GM21381 (cell line): ENCODE results near the gene CHCHD3.

Experiments used
- ATAC-seq: cut with Tn5 transposase; IDR thresholded peaks from one replicate; pipeline ENCODE4 v1.9.1; 2021; ENCODE audit warnings: mild to moderate bottlenecking, moderate library complexity; ENCODE audit not compliant: unreplicated experiment

The CHCHD3 gene

DNA sequence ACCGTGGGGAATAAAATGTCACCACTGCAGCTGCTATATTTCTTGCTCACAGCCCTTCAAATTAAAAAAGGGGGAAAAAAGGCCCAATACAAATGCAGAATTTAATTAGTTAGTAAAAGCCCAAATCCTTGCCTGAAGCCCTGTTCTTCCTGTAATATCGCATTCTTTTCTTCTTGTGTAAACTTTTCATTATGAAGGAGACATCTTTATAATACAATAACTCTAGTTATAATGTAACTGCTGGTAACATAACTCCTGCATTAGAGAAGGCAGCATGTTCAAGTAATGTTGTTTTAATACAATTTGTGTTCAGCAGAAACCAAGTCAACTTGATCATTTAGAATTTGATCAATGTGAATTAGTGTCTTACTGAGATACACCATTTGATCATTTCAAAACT, 250.9 kb downstream of the CHCHD3 start:
- no peak for ATAC-seq

DNA sequence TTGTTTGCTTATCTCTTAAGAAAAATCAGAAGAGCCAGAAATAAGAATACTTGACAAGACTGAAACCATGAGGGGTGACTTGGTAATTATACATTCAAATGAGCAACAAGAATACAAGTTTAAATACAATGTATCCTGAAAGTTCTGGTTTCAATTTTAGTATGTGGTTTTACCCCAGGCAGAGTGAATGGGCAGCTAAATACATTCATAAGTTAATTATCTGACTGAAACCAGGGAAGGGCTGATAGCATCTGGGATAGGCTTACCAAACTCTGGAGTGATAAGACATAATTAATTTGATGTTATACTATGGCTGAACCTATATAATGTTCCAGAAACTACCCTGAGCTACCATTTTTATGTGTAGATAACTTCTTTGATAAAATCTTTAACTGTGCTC, 253.4 kb downstream of the CHCHD3 start:
- no peak for ATAC-seq

DNA sequence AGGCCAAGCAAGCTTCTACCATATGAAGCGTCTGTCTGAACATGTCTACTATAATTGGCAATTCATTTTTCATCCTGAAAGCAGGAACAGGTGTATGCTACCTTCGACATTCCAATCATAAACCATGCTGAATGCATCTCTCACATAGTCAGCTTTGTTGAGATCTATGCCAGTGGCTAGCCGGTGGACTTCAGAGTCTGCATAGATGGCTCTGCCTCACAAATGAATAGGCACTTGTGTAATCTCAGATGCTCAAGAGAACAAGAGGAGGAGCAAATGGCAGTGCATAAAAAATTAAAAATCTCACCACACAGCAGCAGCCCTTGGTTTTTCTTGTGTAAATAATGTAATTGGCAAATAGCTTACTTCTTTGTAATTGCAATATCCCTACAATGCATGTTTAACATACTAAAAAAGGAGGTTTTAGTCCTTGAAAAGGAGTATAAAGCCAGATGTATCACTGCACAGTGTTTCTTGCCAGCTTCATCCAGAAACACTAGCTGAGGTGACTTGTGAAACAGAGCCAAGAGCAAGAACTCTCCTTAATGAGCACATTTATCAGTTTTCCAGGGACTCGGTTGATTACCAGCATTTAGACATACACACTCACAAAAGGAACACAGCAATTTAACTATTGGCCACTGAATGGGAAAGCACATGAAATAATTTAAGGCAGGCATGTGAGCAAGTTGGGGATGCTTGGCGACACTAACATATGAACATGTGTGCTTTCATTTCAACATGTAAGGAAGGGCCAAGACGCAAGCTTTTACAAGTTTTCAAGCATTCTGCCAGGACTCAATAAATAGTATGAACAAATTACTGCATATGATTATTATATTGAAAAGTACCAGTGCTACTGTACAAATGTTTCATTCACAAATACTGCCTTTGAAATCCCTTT, 255.7 kb downstream of the CHCHD3 start:
- no peak for ATAC-seq

DNA sequence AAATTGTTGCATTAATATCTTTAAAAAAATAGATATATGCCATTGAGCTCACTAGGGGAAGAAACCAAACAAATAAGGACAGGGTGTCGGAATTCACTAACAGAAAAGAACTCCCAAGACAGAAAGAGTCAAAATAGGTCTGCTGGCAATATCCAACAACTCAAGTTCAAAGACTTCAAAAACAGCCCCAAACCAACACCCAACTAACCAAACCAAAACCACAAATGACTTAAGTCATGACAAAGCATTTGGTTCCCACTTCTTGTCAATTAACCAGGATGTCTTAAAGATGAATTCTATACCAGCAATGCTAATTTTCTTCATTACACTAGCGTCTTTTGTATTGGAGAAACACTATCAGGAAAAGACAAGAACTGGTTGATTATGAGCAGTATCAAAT, 256.7 kb downstream of the CHCHD3 start:
- no peak for ATAC-seq

DNA sequence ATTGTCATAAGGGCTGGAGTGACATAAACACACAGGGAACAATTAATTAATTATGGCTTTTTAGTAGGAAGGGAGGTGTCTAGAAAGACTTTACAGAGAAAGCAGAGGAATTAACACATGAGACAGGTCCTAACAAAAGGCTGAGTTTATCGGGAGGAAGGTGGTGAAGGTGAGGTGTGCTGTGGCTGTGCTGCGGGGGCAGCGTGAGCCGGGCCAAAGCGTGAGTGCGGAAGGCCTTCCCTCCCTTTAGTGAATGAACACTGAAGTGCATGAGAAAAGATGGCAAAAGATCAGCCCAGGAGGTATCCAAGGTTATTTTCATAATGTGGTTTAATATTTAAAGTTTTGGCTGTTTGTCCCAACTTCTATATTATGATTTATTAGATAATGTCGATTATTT, 262.2 kb downstream of the CHCHD3 start:
- ATAC-seq = no peak

DNA sequence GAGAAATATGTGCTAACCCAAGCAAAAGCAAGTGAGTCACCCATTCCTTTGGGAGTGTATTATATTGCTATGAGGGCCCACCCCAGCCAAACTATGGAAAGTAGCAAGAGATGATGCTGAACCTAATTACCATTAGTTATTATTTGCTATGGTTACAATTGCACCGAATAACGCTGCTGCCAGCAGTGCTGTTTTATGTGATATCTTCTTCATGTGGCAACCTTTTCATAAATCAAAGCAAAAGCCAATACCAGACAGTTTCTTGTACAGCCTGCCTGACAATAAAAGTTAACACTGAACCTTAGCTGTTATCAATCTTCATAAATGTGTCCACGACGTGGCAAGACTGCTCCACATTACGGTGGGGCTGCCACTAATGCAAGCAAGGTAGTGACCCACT, 263.9 kb downstream of the CHCHD3 start:
- no peak for ATAC-seq

DNA sequence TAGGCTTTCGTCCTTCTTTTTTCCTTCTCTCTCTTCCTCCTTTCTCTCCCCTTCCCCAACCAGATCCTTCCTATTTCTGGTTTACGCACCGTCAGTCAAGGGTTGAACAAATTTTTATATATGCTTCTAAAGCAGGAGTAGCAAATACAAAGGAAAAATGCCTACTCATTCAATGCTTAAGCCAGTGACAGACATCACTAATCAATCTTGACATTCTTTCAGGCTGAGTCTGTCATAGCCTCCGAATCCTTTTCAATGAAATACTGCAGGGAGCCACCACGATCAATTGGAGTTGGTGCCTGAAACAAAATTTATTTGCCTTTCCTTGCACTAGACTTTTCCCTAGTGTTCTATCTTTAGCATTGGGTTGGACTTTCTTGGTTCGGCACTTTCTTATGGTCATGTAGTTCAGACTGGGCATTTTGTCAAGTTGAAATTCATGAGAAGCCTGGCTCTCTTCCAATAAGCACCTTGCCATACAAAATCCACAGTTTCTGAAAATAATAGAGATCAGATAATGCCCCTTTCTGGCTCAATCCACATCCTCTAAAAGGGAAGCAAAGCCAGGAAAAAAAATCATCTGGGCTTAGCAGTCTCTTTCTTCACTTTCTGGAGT, 266.1 kb downstream of the CHCHD3 start:
- ATAC-seq = no peak

DNA sequence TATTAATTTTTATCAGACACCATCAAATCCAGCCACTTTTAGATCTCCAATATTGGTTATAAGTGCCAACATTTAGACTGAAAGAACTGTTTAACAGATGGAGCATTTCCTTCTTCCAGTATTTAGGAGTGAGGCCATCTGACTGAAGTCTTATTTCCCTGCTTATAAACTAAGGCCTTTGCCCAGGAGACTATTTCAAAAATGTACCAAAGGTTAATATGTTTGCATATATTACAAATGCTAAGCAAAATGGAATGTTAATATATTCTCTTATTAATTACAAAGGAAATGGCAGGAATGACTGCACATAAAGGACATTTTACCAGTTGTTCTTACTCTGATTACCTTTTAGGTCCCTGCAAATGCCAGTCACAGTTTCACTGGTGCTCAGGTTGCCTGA, 266.8 kb downstream of the CHCHD3 start:
- ATAC-seq = no peak

DNA sequence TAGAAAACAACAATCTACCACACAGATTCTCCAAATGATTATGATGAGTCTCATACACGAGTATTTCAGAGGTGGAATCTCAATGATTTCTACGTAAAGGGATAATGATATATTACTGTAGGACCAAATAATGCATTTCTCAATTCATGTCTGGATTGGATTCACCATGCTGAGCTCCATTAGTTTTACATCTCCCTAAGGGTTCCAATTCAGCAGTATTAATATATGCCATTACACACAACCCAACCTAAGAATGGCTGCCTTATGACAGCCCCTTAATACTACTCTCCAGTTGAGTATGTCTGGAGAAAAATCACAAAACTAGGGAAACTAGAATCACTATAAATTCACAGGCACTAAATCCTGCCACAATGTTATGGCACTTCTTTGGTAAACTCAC, 271.3 kb downstream of the CHCHD3 start:
- no peak for ATAC-seq

DNA sequence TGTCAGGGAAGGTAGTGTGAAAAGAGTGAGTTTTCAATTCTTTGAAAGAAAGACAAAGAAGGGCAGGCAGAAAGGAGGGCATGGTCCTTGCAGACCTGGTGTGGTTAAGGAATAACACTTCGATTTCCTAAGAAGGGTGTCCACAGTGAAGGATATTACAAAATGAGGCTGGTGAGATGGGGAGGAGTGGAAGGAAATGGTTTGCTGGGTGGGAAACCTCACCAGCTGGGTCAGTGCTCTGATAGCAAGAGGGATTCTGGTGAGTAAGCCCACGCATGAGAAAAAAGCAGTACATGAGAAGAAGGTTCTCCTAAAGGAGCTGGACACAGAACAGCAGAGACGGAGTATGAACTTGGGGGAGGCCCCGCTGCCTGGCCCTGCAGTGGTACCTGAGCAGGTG, 275.1 kb downstream of the CHCHD3 start:
- no peak for ATAC-seq

DNA sequence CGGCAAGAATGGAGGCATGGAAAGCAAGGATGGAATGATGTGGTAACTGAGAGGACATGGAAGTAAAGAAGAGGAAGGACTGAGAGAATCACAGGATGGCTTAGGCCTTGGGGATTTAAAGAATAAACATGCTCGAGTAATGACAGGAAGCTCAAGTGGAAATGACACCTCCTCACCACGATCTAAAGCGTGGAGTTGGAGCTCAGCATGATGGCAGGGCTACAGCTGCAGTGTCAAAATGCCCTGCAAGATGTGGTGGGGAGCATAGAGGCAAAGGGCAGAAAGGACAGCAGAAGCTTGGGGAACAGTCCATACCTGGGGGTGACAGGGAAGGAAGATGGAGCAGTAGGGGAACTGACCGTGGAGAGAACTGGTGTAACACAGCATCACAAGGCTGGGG, 276.1 kb downstream of the CHCHD3 start:
- no peak for ATAC-seq

DNA sequence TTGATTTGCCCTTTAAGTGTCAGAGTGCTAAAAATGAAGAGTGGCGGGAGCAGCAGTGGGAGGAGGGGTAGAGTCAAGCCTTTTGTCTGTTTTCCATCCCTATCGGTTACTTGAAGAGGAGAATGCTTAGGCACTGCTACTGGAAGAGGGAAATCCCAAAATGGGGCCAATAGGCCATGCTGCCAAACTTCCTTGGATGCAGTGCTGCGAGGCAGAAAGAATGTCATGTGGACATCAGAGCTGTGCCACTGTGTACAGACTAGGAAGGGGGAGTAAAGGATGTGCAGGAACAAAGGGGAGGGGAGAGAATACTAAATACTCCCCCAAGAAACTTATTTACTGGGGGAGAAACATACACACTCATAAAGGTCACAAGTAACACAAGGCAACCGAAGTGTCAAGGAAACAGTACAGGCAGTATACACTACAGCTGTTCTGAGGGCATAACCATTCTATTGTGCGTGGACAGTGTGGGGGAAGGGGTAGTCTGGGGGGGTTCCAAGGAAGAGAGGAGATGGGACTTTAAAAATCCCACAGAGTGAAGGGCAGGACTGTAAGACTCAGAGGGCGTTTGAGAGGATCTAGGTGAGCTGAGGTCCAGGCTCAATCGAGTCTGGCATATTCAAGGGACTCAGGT, 276.9 kb downstream of the CHCHD3 start:
- no peak for ATAC-seq

DNA sequence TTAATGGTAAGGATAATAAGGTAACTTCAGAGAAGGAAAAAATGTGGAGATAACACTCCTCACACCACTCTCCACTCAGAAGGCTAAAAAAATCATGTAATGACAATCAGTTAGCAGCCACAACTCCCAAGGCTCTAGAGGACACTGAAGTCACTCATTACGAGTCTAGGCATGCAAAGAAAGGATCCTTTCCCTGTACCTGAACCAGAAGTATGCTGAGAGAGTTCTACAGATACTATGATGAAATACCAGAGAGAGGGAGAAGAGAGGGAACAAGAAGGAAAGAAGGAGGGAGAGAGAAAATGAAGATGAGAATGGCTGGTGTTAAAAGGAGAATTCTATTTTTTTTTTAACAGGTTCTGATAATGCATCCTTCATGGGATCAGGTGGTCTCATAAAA, 281.4 kb downstream of the CHCHD3 start:
- no peak for ATAC-seq

DNA sequence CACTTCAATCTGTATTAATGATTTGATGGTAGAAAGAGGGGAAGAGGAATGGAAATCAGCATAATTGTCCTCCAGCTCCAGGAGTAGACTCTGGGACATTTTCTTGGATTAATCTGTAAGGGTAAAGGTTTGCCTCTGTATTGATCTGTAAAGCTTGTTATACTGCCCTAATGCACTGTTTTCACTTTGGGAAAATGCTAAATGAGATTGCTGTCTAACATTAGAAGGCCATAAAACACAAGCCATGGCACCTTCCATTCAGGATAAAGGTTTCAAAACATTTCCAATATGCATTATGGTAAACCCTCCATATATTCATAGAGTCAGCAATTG, 282.8 kb downstream of the CHCHD3 start:
- ATAC-seq = no peak

DNA sequence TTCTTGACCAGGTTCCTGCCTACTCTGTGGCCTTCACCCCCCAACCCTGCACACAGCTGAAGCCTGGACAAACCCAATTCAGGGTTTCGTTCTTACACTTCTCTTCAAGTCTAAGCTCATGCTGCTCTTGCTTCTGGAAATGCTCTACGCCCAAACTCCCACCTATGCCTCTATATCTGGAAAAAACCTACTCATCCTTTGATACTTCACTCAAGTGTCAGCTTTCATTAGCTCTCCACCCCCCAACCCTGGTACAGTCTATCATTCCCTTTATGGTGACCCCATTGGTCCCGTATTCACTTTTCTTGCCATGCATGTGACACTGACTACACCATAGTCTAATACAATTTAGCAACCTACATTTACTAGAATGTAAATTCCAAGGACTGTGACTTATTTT, 284.7 kb downstream of the CHCHD3 start:
- ATAC-seq = no peak

DNA sequence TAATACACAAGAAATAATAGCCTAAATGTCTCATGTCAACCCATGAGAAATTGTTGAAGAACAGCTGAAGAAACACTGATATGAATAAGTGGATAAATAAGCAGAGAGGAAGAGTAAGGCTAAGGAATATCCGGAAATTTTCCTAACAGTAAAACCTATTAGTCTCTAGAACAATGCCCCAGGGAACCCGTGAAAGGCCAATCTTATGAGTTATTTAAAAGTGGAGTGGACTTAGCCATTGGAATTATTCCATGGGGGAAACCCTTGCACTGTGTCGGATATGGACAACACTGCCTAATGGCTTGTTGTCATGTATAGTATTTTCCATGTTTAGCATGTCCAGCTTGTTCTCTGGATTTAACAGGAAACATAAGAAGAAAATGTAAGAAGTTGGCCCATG, 288.4 kb downstream of the CHCHD3 start:
- ATAC-seq = no peak

DNA sequence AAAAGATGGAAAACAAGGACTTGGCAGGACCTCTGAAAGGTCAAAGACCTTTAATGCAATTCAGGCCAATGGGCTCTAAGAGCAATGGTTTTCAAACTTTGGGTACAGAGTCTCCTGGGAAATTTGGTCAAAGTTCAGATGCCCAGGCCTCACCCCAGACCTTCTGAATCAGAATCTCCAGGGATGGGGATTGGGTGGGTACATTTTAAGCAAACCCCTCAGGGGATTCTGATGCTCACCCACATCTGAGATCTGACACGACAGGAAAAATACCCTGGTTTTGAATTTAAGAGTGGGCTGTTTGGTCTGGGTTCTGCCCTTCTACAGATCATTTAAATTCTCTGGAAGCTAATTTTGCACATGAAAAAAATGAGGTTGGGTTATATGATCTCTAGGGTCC, 290.9 kb downstream of the CHCHD3 start:
- no peak for ATAC-seq

DNA sequence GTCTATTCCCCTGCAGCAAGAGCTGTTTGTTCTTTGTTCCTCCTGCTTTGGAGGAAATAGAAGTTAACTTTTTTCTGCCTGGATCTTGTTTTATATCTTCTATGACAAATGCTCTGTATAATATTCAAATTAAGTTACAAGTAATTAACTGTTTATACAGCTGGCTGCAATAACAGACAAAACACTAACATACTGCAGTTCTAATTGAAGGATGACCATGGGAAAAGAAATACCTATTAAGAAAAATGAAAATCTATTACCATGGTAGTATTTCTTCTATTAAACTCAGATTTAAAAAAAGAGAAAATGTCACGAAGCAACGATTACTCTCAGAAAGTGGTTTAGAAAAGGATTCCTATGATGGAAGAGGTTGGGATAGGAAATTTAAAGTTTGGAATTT, 291.8 kb downstream of the CHCHD3 start:
- ATAC-seq = no peak

DNA sequence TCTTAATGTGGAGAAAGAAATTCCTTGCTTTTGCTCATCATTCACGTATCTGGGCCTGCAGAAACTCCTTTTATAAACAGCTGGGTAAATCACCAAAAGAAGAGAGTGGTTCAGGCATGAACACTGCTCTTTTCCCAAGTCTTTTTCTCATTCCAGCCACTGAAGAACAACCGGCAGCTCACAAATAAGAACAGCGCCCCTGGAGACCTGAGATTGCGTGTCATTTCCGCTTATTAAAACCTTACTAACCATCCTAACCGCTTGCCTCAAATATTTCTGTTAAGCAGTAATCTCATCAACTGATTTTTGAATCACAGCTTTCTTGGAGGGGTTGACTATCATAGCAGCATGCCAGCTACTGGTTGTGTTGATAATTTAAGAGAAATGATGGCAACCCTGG, 292.6 kb downstream of the CHCHD3 start:
- ATAC-seq = no peak

DNA sequence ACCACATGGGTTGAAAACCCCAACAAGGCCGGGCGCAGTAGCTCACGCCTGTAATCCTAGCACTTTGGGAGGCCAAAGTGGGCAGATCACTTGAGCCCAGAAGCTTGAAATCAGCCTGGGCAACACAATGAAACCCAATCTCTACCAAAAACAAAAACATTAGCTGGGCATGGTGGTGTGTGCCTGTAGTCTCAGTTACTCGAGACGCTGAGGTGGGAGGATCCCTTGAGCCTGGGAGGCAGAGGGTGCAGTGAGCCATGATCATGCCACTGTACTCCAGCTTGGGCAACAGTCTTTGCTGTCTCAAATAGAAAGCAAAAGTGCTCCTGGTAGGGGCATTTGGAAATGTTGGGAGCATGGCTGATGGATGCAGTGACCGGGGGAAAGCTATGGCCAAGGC, 296.0 kb downstream of the CHCHD3 start:
- ATAC-seq = no peak

DNA sequence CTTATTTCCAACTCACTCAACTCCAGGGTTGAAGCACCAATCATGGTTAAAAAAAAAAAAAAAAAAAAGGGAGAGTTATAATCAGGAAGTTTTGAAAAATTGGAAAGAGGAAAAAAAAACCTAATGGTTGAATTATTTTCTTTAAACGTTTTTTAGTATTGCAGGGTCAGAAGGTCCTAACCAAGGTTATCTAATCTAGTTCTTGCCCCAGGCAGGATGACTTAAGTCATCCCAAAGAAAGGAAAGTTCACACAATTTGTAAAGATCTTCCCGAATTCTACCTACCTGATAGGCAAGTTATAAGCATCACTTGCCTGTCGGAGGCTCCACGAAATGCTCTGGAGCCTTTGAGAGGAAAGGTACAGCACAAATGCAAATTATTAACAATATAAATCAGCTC, 297.5 kb downstream of the CHCHD3 start:
- no peak for ATAC-seq

DNA sequence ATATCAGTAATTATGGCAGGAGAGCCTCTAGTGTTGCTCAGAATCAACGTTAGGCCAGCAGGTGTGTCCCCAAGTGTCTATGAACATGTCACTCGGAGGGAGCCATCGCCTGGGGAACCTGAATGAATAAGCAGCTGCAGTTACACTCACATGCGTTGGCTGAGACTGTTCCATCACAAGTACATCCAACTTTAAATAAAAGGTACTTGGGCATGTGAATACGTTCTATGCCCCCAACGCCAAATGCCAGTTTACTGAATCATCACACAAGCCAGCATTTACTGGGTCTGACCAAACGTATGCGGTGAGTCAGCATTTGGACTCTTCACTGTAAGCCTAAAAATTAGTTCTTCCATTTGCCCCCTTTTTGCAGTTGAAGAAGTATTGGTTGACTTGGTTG, 298.1 kb downstream of the CHCHD3 start:
- ATAC-seq = no peak
